NCI-H146 (cell line): ENCODE measurements around the gene TNIK.

Experiments used
- DNase-seq: peaks from one replicate; lab custom pipeline; 2025; lab: John Stamatoyannopoulos, UW

The TNIK gene

DNA sequence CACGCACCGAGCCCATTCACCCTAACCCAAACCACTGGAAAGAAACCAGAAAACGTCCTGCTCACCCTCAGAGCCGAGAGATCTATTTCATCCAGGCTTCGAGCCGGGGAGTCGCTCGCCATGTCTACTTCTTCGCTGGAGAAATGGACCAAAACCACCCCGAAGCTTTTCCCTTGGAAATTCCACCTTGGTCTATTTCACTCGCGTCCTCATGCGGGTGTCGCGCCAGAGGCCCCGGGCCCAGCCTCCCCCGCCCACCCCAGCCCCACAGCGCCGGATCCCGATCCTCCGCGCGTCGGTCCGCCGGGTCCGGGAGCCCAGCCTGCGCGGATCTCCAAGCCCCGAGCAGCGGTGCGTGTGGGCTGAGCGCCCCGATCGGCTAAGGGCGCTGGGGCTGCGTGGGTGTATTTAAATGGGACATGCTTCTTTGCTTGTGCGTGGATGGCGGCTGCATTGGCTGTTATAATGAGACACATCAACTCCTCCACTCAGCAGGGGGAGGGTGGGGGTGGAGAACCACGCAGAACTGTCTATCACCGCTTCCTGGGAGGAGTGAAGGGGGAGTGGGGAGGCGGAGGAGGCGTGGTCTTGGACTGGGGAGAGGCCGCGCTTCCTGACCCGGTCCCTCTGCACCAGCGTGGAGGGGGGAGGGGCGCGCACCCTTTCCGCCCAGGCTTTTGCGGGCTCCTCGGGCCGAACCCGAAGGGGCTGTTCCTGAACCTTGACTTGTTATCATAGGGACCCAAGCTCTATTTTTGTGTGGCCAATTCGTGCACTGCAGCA, at the start of gene TNIK:
TNIK (minus strand) TSS at position 464 of the 783 bp plus-strand sequence; CDS start at position 122, 342 bp downstream.
- DNase-seq, result peak; percentile 83

- peak; percentile 5 for DNase-seq
These were observed 48.5 kb upstream of the TNIK start for GRCh38 chr3:171508676-171509075.

- no peak for DNase-seq
These were observed 48.0 kb upstream of the TNIK start for GRCh38 chr3:171508206-171508605.

DNA sequence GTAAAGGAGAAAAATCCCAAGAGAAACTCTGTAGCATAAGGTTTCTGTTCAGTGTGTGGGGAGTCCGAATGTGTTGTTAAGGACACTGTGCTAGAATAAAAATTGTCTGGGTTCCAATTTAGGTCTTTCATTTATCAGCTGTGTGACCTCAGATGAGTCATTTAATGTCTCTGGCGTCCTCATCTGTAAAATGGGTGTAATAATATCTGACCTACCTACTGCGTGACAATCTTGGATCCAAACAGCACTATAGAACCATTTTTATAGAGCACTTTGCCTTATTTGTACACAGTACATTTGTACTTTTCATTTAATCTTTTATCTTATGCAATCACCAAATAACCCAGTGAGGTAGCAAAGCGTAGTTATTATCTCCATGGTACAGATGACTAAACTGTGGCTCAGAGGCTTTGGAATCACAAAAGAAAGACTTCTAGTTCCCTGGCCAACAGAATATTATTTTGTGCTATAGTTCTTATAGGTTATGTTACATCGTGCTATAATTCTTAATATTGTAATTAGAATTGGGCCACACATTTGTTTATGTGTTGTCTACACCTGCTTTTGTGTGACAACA, 46.6 kb upstream of the TNIK start:
- DNase-seq, result no peak

- no peak for DNase-seq
These were observed 45.7 kb upstream of the TNIK start for GRCh38 chr3:171505822-171506333.

GRCh38 chr3:171504376-171504775, 44.2 kb upstream of the TNIK start:
- DNase-seq, result no peak

DNA sequence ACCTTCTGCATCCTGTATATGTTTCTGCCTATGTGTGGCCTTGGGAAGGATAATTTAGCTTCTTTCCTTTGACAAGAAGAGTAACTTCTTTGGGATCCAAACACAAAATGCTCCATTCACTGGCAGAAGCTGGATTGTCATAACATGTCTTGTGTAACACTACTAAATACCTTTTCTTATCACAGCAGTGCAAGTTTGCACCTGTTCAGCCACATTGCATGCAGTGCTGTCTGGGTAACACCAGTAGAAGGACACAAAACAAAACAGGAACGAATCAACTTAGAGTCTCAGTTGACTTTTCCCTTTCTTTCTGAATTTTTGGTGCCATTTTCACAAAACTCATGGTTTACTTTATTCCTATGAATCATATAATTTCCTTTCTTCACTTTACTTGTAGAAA, 43.6 kb upstream of the TNIK start:
- DNase-seq, result no peak

- no peak for DNase-seq
These were observed 38.7 kb upstream of the TNIK start for GRCh38 chr3:171498921-171499320.

DNA sequence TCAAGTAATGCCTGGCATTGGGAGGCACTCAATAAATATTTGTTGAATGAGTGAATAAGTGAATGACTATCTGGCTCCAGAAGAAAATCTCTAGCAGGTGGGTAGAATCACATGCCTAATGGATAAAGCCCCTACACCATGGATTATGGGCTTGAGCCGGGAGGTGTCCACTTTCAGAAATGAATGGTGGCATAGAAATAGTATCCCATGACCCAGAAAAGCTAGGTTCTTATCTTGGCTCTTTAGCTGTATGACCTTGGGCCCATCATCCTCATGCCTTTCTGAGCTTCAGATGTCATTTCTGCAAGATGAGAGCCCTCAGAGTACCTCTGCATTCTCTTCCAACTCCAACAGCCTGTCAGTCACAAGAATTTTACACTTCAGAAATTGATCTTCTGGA, 37.3 kb upstream of the TNIK start:
- no peak for DNase-seq

GRCh38 chr3:171495413-171495812, 35.2 kb upstream of the TNIK start:
- DNase-seq, result no peak

GRCh38 chr3:171494457-171495109, 34.4 kb upstream of the TNIK start:
- no peak for DNase-seq

GRCh38 chr3:171491361-171491760, 31.2 kb upstream of the TNIK start:
- no peak for DNase-seq

GRCh38 chr3:171490901-171491300, 30.7 kb upstream of the TNIK start:
- no peak for DNase-seq

- no peak for DNase-seq
These were observed 29.1 kb upstream of the TNIK start for GRCh38 chr3:171489348-171489747.

DNA sequence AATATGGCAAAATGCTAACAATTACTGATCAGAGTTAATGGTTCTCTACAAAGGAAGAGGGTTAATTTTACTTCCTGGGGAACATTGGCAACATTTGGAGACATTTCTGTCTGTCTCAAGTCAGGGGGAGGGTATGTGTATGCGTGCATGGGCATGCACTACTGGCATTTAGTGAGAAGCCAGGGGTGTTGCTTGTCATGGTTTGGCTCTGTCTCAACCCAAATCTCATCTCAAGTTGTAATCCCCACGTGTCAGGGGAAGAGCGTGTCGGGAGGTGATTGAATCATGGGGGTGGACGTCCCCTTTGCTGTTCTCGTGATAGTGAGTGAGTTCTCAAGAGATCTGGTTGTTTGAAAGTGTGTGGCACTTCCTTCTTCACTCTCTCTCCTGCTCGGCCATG, 28.3 kb upstream of the TNIK start:
- DNase-seq, result no peak

GRCh38 chr3:171487382-171487781, 27.2 kb upstream of the TNIK start:
- DNase-seq, result no peak

DNA sequence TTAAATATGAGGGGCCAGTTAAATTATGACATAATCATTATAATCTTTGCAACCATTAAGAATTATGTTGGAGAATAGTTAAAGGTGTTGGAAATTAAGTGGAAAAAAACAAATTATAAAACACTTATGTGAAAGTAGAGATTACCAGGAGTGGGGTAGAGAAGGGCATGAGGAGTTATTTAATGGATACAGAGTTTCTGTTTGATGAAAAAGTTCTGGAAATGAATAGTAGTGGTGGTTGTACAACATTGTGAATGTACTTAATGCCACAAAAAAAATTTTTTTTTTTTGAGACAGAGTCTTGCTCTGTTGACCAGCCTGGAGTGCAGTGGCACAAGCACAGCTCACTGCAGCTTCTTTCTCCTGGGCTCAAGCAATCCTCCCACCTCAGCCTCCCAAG, 25.1 kb upstream of the TNIK start:
- no peak for DNase-seq

DNA sequence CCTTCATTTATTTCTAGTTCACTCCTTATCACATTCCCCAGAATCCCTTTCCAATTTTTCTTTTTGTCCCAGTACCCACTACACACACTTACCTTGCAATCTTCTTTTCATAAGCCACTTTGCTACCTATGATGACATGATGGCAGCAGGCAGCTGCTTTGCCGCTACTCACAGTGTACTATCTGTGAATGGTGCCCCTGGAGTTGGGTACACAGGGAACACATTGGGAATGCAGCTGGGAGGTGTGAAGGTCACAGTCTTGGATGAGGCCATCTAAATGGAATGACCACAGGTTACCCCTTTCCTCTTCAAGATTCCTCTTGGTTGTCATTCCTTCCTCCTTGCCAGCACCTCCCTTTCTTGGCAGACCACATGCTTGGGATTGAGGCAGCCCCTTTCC, 20.8 kb upstream of the TNIK start:
- DNase-seq, result peak; percentile 7

DNA sequence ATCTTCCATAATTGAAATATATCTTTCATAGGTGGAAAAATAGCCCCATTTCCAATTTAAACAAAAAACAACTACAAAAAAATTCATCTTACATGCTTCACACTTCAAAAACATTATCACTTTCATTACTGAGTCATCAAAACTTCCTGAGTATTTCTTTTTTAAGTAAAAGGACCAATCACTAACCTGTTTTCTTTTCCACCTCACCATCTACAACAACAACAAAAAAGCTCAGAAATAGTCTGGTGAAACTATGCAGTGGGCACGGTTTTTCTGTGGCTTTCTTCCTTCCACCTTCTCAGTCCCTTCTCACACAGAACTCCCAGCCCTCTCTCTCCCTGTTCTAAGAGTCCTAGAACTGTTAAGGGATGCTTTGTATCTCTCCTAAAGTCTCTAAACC, 20.3 kb upstream of the TNIK start:
- no peak for DNase-seq

DNA sequence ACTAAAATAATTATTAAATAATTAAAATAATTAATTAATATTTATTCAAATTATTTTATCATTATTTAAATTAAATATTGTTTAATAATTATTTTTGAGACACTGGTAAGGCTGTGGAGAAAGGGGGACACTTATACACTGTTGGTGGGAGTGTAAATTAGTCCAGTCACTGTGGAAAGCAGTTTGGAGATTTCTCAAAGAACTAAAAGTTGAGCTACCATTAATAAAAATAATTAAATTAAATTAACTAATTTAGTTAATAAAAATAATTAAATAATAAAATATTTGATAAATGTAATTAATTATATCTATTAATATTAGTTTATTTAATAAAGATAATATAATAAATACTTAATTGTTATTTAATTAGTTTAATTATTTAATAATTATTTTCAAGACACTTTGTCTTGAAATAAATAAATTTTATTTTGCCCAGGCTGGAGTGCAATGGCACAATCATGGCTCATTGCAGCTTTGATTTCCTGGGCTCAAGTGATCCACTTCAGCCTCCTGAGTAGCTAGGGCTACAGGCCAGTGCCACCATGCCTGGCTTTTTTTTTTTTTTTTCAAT, 16.4 kb upstream of the TNIK start:
- no peak for DNase-seq

- DNase-seq, result no peak
These were observed 12.3 kb upstream of the TNIK start for GRCh38 chr3:171472552-171472951.

- DNase-seq, result no peak
These were observed 10.6 kb upstream of the TNIK start for GRCh38 chr3:171470714-171471227.

- DNase-seq, result no peak
These were observed 9.2 kb upstream of the TNIK start for GRCh38 chr3:171469376-171469775.
